Activated CD4-positive, alpha-beta T cell treated with anti-CD3 and anti-CD28 coated beads, Interleukin-2, amount 50 U/mL, for 1 hour (primary cell): ENCODE results near the gene UVRAG.

ENCODE experiments used
- DNase-seq: peaks from one replicate; pipeline ENCODE4 v3.0.0-alpha.2; 2020

The UVRAG gene

DNA sequence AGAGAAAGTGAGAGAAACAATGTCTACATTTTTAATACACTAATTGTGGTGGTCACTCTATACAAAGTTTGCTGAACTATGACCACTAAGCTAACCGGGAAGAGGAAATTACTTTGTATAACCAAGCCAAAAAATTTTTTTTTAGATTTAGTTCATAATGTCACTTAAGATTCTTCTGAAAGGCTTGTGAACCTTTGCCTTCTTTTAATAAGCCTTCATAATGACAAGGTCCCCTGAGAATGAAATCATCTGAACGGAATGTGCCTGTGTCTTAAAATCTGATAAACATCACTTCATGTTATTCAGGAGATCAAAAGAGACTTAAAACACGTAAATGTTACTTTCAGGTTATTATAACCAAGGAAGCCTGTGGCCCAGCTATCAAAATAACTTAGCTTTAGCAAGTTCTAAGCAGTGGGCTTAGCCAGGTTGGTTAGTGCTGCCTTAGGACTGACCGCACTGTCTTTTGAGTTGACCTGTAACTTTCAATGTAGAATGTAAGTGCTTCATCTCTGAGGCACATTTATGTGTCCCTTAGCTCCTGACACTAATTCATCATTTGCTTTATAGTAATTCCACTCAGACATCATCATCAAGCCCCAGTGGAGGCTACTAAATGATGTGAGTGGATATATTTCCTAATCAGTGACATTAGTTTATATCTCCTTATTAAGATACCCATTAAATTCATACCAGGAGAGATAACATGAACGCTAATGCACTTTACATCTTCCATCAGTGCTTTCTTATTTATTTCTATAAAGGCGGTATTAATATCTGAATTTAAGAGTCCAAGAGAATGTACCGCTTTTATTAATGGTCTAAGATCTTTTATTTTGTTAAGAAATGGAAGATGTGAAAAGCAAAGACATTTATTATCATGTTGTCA lies 268.8 kb downstream of the UVRAG start:
- no peak for DNase-seq

DNA sequence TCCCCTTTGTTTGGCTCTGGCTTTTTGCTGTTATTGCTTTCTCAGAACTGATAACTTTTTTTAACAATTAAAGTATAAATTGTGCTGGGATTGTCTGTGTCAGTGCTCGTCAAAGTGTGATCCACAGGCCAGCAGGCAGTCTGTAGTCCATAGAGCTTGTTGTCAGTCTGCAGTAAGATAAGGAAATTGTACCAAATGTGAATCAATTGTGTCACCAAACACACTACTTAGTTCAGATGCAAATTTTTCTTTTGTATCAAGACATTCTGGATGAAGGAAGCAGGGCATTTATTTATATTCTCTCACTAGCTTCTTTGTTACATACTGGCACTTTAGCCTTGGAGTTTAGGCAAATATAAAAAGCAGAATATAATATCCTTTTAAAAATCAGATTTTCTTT lies 270.3 kb downstream of the UVRAG start:
- DNase-seq, result no peak

GRCh38 chr11:76086743-76087635 lies 272.0 kb downstream of the UVRAG start:
- DNase-seq, result no peak

GRCh38 chr11:76087749-76088148 lies 272.7 kb downstream of the UVRAG start:
- DNase-seq, result no peak

- DNase-seq, result no peak
These were observed 273.5 kb downstream of the UVRAG start for GRCh38 chr11:76088511-76088910.

- DNase-seq, result no peak
These were observed 275.2 kb downstream of the UVRAG start for GRCh38 chr11:76090174-76090573.

DNA sequence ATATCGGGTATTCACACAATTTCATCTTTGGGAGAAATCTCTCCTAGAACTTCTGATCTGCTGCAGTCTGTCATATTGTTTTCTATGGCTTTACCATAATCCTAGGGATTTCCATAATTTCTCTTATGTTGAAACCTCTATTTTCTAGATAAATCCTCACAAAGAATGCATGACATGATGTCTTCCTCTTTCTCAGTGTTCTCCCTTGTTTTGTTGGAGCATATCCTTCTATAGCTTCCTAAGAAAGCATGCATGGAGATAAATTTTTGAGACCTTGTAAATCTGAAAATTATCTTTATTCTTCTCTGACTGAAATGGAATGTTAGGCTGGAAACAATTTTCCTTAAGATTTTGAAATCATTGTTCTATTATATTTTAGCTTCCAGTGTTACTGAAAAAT lies 275.8 kb downstream of the UVRAG start:
- no peak for DNase-seq

GRCh38 chr11:76094740-76095139 lies 279.7 kb downstream of the UVRAG start:
- DNase-seq, result no peak

GRCh38 chr11:76095891-76096290 lies 280.9 kb downstream of the UVRAG start:
- no peak for DNase-seq

- DNase-seq, result no peak
These were observed 281.5 kb downstream of the UVRAG start for GRCh38 chr11:76096552-76096951.

GRCh38 chr11:76102802-76103201 lies 287.8 kb downstream of the UVRAG start:
- no peak for DNase-seq

- DNase-seq, result no peak
These were observed 288.4 kb downstream of the UVRAG start for GRCh38 chr11:76103460-76103859.

DNA sequence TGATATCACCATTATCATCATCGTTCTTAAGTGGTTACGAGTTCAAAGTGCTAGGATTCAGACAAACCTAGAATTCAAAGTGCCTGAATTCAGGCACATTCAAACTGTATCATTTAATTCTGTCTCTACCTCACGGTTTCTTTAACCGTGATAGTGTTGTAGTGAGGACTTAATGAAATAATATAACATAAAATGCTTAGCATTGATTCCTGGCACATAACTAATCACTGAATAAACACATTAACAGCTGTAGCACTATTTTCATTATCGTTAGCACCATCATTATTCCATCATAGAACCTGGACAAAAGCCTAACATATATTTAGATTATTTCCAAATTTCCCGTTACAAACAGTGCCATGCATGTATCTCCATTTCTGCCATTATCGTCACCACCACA lies 289.3 kb downstream of the UVRAG start:
- DNase-seq, result no peak

DNA sequence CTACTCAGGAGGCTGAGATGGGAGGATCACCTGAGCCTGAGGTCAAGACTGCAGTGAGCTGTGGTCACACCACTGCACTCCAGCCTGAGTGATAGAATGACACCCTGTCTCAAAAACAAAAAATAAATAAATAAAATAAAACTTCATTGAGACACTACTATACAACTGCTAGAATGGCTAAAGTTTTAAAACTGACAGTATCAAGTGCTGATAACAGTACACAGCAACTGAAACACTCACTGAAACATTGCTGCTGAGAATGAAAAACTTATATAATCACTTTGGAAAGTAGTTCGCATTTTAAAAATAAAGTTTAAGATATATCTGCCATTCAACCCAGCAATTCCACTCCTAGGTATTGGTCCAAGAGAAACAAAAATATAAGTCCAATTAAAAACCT lies 290.6 kb downstream of the UVRAG start:
- DNase-seq, result no peak

- no peak for DNase-seq
These were observed 293.0 kb downstream of the UVRAG start for GRCh38 chr11:76107971-76108370.

GRCh38 chr11:76114238-76114637 lies 299.2 kb downstream of the UVRAG start:
- no peak for DNase-seq

GRCh38 chr11:76115555-76115954 lies 300.5 kb downstream of the UVRAG start:
- no peak for DNase-seq

DNA sequence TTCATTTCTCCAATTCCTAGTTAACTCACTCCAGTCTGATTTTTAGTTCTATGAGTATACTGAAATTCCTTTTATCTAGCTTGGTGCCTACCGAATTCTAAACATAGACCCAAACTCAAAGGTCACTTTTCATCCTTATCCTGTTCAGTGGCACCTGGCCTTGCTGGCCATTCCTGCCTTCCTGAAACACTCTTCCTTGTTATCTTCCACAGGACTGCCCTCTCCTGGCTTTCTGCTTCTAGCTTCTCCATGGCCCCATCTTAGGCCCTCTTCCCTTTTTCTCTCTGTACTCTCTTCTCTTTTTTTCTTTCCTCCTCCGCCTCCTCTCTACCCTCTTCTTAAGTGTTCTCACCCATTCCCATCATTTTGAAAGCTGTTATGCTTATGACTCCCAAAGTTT lies 304.0 kb downstream of the UVRAG start:
- DNase-seq, result no peak

GRCh38 chr11:76119779-76120178 lies 304.8 kb downstream of the UVRAG start:
- DNase-seq, result no peak

DNA sequence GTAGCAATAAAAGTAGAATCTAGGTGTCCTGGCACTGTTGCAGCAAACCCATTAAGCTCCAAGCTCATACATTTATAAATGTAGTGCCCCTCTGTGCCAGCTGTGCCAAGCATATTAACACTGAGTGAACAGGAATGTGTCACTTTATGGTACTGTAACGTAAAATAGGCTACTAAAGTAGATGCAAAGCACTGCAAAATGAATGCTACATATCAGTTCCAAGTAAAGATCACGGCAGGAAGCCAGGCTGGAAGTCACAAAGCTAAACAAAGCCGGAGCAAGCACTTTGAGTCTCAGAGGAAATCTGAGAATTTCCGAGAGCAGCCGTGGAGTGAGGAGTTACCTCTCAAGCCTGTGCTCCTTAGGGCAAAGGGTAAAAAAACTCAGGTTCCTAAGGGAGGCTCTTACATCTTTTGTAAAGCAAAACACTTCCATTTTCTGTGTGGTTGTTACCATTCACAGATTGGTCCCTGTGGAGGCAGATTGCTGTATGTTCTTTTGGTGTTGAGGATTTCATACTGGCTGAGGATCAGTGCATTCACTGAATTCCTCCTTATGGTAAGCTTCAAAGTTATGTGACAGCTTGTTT lies 305.6 kb downstream of the UVRAG start:
- no peak for DNase-seq

GRCh38 chr11:76123248-76123647 lies 308.2 kb downstream of the UVRAG start:
- no peak for DNase-seq

DNA sequence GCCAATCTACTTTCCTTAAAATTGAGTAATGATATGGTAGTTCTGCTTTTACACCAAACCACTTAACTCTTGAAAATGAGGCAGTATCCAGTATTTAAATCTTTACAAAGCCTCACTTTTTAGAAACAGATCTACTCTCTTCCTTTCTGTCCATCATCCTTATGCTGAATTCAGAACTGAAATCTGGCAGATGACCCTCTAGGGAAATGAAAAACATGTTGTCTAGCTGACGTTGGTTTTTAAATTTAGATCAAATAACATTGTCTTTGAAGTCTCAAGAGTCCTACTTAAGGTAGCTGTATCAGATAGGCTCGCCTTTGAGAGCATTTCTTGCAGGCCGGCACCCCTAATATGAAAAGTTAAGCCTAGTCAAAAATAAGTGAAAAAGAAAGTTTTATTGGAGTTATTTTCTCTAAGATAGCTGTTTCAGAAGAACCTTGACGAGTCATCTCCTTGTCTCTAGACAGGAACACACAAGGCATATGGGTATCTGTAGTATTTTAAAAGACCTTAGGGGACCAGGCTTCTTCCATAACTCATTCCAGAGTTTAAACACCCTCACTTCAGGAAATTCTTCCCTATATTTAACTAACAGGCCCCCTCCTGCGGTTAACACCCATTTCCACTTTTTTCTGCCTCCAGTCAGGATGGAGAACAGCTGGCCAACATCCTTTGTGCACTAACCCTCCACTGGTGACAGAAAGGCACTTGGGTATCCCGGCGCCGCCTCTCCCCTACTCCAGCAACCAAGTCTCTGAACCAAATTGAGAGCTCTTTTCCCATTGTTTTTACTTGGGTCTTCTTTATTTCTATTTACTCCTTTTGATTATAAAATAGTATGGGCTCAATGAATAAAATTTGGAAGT lies 310.1 kb downstream of the UVRAG start:
- DNase-seq, result no peak

GRCh38 chr11:76129729-76130128 lies 314.7 kb downstream of the UVRAG start:
- DNase-seq, result no peak
